ENCODE data around the gene TAS2R20. TPM values are rescaled to one million over a fixed set of nuclear protein-coding genes. Genes with fewer than 3 reads are reported as not detected.

TAS2R20 gene
- total RNA-seq, 1 donor from 2014 or later = 2.4 TPM

DNA sequence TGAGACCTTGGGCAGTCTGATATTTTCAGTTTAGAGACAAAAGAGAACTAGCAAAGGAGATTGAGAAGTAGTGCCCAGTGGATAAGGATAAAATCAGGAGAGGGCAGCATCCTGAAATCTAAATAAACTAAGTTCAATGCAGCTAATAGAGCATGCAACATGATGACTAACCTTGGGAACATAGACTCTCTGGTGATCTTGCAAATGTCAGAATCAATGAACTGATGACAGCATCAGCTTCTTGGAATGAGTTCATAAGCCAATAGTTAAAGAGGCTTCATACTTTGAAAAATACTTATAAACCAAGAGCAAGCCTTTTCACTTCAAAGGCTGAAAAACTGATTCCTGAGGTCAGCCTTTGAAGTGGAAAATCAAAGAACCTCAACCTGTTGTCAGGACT lies 16.1 kb upstream of the TAS2R20 start:
- no peak for DNase-seq
- Mint-ChIP-seq H3K36me3 (ENCODE audit: low read depth) (peaks cover 8% of the 10 kb centered on the region), H3K4me1 (peaks cover 2% of the 10 kb centered on the region), H3K27me3 (no peaks in the 10 kb centered on the region), H3K4me3 (no peak overlapping the region), H3K9me3 (no peaks in the 10 kb centered on the region), H3K27ac (no peak overlapping the region)
- CTCF ChIA-PET = no interaction called here
- intact Hi-C loops (cut with micrococcal nuclease) = no loop called here
- POLR2A ChIA-PET = no interaction called here
- TF ChIP-seq, protein P1, sequence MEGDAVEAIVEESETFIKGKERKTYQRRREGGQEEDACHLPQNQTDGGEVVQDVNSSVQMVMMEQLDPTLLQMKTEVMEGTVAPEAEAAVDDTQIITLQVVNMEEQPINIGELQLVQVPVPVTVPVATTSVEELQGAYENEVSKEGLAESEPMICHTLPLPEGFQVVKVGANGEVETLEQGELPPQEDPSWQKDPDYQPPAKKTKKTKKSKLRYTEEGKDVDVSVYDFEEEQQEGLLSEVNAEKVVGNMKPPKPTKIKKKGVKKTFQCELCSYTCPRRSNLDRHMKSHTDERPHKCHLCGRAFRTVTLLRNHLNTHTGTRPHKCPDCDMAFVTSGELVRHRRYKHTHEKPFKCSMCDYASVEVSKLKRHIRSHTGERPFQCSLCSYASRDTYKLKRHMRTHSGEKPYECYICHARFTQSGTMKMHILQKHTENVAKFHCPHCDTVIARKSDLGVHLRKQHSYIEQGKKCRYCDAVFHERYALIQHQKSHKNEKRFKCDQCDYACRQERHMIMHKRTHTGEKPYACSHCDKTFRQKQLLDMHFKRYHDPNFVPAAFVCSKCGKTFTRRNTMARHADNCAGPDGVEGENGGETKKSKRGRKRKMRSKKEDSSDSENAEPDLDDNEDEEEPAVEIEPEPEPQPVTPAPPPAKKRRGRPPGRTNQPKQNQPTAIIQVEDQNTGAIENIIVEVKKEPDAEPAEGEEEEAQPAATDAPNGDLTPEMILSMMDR (IDR thresholded peaks at IDR 0.05) = no peak
- no peak for ATAC-seq (ENCODE audit: low read depth)

DNA sequence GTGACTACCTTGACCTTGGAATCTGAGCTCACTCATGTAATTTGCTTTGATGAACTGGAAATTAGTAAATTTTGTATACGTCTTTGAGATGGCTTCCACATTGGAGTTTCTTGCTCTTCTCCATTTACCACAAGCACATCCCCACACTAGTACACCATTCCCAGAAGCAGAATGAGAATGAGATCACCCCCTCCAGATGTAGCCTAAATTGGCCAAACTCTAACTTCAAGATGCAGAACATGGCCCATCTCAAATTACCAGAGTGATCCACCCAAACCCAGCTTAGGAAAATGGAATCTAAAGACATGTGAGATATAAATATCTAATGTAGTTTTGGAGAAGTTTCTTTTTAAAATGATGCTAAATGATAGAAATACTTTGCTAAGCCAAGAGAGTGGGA lies 9.5 kb upstream of the TAS2R20 start:
- TF ChIP-seq, protein P1 (IDR thresholded peaks at IDR 0.05) = no peak
- DNase-seq (no peak), ATAC-seq (ENCODE audit: low read depth) (no peak)
- H3K36me3 Mint-ChIP-seq (ENCODE audit: low read depth) = peaks cover 2% of the 10 kb centered on the region
- POLR2A ChIA-PET = no interaction called here
- CTCF ChIA-PET = no interaction called here
- intact Hi-C loops (cut with micrococcal nuclease) = no loop called here
- H3K4me3 Mint-ChIP-seq = no peak overlapping the region
- H3K9me3 Mint-ChIP-seq = no peaks in the 10 kb centered on the region
- H3K27me3 Mint-ChIP-seq = no peaks in the 10 kb centered on the region
- H3K27ac Mint-ChIP-seq = no peak overlapping the region
- no peaks in the 10 kb centered on the region for H3K4me1 Mint-ChIP-seq

DNA sequence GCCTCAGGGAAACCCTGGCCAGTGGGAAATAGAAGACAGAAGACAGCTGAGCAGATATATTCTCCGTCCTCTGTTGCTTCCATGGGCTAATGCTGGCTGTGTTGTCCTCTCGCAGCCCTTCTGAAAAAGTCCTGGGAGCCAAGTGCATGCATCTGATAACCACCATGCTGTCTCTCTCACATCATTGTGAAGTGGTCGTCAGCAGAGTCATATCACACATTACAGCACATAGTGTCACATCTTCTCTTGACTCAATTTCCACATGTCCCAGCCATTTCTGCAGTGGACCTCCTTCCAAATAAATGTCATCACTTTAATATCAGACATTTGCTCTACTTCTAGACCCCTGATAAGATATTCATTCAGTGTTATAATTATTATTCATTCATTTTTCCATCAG lies 3.8 kb downstream of the TAS2R20 start:
- DNase-seq (no peak), ATAC-seq (ENCODE audit: low read depth) (no peak)
- no peaks in the 10 kb centered on the region for H3K4me1 Mint-ChIP-seq
- H3K4me3 Mint-ChIP-seq = no peak overlapping the region
- peaks cover 9% of the 10 kb centered on the region for H3K9me3 Mint-ChIP-seq
- TF ChIP-seq, protein P1 (IDR thresholded peaks at IDR 0.05) = no peak
- peaks cover 14% of the 10 kb centered on the region for H3K36me3 Mint-ChIP-seq (ENCODE audit: low read depth)
- ChIA-PET CTCF (no interaction called here), POLR2A (no interaction called here)
- intact Hi-C loops (cut with micrococcal nuclease) = no loop called here
- H3K27ac Mint-ChIP-seq = no peak overlapping the region
- no peaks in the 10 kb centered on the region for H3K27me3 Mint-ChIP-seq

DNA sequence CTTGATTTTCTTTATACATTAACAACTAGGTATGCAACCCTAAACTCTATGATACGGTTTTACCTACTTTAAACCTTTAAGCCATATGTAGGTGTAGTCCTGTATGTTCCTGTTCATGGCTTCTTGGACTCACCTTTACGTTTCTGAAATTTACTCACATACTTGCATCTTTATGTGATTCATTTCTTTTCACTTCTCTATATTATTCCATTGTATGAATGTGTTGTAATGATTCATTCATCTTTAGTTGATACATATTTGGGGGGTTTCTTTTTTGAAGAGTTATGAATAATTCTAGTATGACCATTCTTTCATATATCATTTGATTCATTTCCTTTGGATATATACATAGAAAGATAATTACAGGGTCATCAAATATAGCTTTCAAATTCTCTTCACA lies 9.0 kb downstream of the TAS2R20 start:
- no peaks in the 10 kb centered on the region for H3K4me1 Mint-ChIP-seq
- no peaks in the 10 kb centered on the region for H3K27me3 Mint-ChIP-seq
- POLR2A ChIA-PET = no interaction called here
- H3K27ac Mint-ChIP-seq = no peak overlapping the region
- CTCF ChIA-PET = no interaction called here
- DNase-seq = no peak
- intact Hi-C loops (cut with micrococcal nuclease) = no loop called here
- no peak for ATAC-seq (ENCODE audit: low read depth)
- TF ChIP-seq, protein P1 (IDR thresholded peaks at IDR 0.05) = no peak
- peaks cover 9% of the 10 kb centered on the region for H3K9me3 Mint-ChIP-seq
- H3K4me3 Mint-ChIP-seq = no peak overlapping the region
- peaks cover 5% of the 10 kb centered on the region for H3K36me3 Mint-ChIP-seq (ENCODE audit: low read depth)

DNA sequence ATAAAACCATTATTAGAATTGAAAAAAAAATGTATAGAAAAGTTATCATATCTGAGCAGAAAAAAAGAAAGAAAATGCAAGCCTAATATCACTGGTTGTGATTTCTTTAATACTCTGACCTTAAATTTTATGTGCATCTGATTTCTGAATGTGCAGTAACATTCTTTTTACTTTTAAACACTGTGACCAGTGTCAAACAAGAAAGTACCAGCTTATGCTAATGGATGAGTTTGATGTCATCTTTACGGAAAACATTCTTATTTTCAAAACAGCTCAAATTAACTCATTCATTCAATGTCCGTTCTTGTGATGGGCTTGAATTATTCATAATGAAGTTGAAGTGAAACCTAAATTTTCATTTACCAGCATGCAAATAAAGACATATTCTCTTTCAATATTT lies 11.3 kb downstream of the TAS2R20 start, which contains the start of gene TAS2R50:
TAS2R50 (minus strand) TSS at position 101 of the 400 bp plus-strand sequence; CDS start at position 49, 52 bp downstream.
- DNase-seq = no peak
- Mint-ChIP-seq H3K36me3 (ENCODE audit: low read depth) (peaks cover 3% of the 10 kb centered on the region), H3K9me3 (peaks cover 9% of the 10 kb centered on the region), H3K27ac (no peak within 1 kb of the TSS), H3K27me3 (no peaks in the 10 kb centered on the region), H3K4me1 (no peaks in the 10 kb centered on the region), H3K4me3 (no peak within 1 kb of the TSS)
- TF ChIP-seq, protein P1 (IDR thresholded peaks at IDR 0.05) = no peak
- POLR2A ChIA-PET = no interaction called here
- intact Hi-C loops (cut with micrococcal nuclease) = no loop called here
- CTCF ChIA-PET = no interaction called here
- ATAC-seq (ENCODE audit: low read depth) = no peak
